CD4-positive, CD25-positive, alpha-beta regulatory T cell (primary cell): ENCODE results near the gene EMILIN2. TPM values are rescaled to one million over a fixed set of nuclear protein-coding genes. Genes with fewer than 3 reads are reported as not detected.
A peak's percentile ranks its signal among the peaks of the same experiment; 100 is the strongest.

ENCODE experiments used
- ATAC-seq, 2 donors: fragments of 150-1000 bp; cut with Tn5 transposase; one replicate each; pipeline ENCODE4 v1.10.0; 2021; ENCODE audit warnings: low read depth in 2 of 2, moderate number of reproducible peaks in 2 of 2, moderate library complexity in 1 of 2
- DNase-seq, 3 donors: peaks; one replicate each; pipeline versions ENCODE4 v3.0.0 to v3.0.0-alpha.2; 2012 to 2022; ENCODE audit warnings: mixed read lengths in 1 of 3
- H3K27ac ChIP-seq: one replicate; pipeline ENCODE4 v1.7.0; 2013; ENCODE audit warnings: mild to moderate bottlenecking, low read length; ENCODE audit not compliant: insufficient read depth, poor library complexity, severe bottlenecking
- H3K27me3 ChIP-seq: one replicate; pipeline ENCODE4 v1.7.0; 2013; ENCODE audit warnings: low read length; ENCODE audit not compliant: control insufficient read depth, insufficient read depth
- H3K36me3 ChIP-seq: one replicate; pipeline ENCODE4 v1.7.0; 2013; ENCODE audit warnings: mild to moderate bottlenecking, low read length, moderate library complexity; ENCODE audit not compliant: control insufficient read depth, insufficient read depth
- H3K4me1 ChIP-seq: 2 replicates; pipeline ENCODE4 v1.7.0; 2013; ENCODE audit warnings: mild to moderate bottlenecking, low read length; ENCODE audit not compliant: insufficient read depth, control insufficient read depth, poor library complexity, severe bottlenecking
- H3K4me3 ChIP-seq: one replicate; pipeline ENCODE4 v1.7.0; 2013; ENCODE audit warnings: low read depth, mild to moderate bottlenecking, low read length, moderate library complexity
- H3K9me3 ChIP-seq, 2 experiments: 1 replicate in 1 of 2; 2 replicates in 1 of 2; pipeline ENCODE4 v1.7.0; 2013; ENCODE audit warnings: low read length in 2 of 2, mild to moderate bottlenecking in 1 of 2, moderate library complexity in 1 of 2; ENCODE audit not compliant: control insufficient read depth in 2 of 2
- H3K27ac Mint-ChIP-seq, 3 donors: one replicate each; pipeline ENCODE4 v1.8.0; 2020 to 2022; ENCODE audit warnings: mild to moderate bottlenecking in 3 of 3, mixed read lengths in 3 of 3, moderate library complexity in 2 of 3
- H3K27me3 Mint-ChIP-seq: one replicate; pipeline ENCODE4 v1.8.0; 2022; ENCODE audit warnings: mild to moderate bottlenecking, mixed read lengths
- H3K36me3 Mint-ChIP-seq: one replicate; pipeline ENCODE4 v1.8.0; 2020; ENCODE audit warnings: mixed read lengths
- H3K4me1 Mint-ChIP-seq, 4 donors: one replicate each; pipeline ENCODE4 v1.8.0; 2020 to 2022; ENCODE audit warnings: mixed read lengths in 4 of 4, mild to moderate bottlenecking in 1 of 4
- H3K4me3 Mint-ChIP-seq, 4 donors: one replicate each; pipeline ENCODE4 v1.8.0; 2020 to 2022; ENCODE audit warnings: mild to moderate bottlenecking in 4 of 4, mixed read lengths in 4 of 4, moderate library complexity in 3 of 4
- H3K9me3 Mint-ChIP-seq, 7 donors: one replicate each; pipeline ENCODE4 v1.8.0; 2020 to 2022; ENCODE audit warnings: mixed read lengths in 7 of 7, mild to moderate bottlenecking in 3 of 7, moderate library complexity in 2 of 7
- polyA plus RNA-seq, 4 donors: library from polyadenylated mRNA; unstranded; fragments of 300-500 nt; fragmentation: Illumina TruSeq; gene quantifications; one replicate each; pipeline ENCODE4 v1.2.3, GENCODE V29; 2021
- total RNA-seq: library from RNA; stranded (reverse); gene quantifications from one replicate; pipeline ENCODE4 v1.2.3, GENCODE V29; 2022

Gene EMILIN2
- total and polyA plus RNA-seq, 5 donors from 2014 or later: 1.7 to 4.6 (median 2.1) TPM

- no peak for ATAC-seq
- Histone ChIP-seq H3K4me1 (no peaks in the 10 kb centered on the region), H3K27me3 (peaks cover 3% of the 10 kb centered on the region), H3K36me3 (no peaks in the 10 kb centered on the region), H3K9me3 (peaks cover 5 to 13% of the 10 kb centered on the region in 2 experiments), H3K4me3 (no peak overlapping the region), H3K27ac (no peak overlapping the region)
- Mint-ChIP-seq H3K27me3 (peaks cover 40% of the 10 kb centered on the region), H3K4me1 (no peaks in the 10 kb centered on the region), H3K4me3 (no peak overlapping the region), H3K9me3 (peaks cover 6 to 50% (median 15%) of the 10 kb centered on the region in 7 donors), H3K27ac (no peak overlapping the region), H3K36me3 (no peaks in the 10 kb centered on the region)
- DNase-seq: no peak
These were observed 31.9 kb upstream of the EMILIN2 start for GRCh38 chr18:2814928-2815327.

DNA sequence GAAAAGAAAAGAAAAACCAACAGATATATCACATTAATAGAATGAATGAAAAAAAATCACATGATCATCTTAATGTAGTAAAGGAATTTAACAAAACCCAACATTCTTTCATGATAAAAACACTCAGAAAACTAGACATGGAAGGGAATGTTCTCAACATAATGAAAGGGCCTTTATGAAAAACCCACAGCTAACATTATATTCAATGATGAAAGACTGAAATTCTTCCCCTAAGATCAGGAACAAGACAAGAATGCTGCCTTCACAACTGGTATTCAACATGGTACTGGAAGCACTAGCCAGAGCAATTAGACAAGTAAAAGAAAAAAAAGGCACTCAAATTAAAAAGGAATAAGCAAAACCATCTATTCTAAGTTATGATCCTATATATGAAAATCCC is 28.5 kb upstream of the EMILIN2 start:
- H3K9me3 Mint-ChIP-seq: peaks cover 2 to 24% (median 5%) of the 10 kb centered on the region in 7 donors
- no peaks in the 10 kb centered on the region for H3K36me3 Mint-ChIP-seq
- H3K27me3 ChIP-seq: peaks cover 3% of the 10 kb centered on the region
- H3K27ac Mint-ChIP-seq: peak overlapping the region in 1 of 3 donors; percentile 5
- DNase-seq (no peak), ATAC-seq (no peak)
- H3K4me3 Mint-ChIP-seq: no peak overlapping the region
- H3K36me3 ChIP-seq: no peaks in the 10 kb centered on the region
- H3K4me1 Mint-ChIP-seq: no peaks in the 10 kb centered on the region
- no peaks in the 10 kb centered on the region for H3K4me1 ChIP-seq
- H3K4me3 ChIP-seq: no peak overlapping the region
- no peak overlapping the region for H3K27ac ChIP-seq
- peaks cover 38% of the 10 kb centered on the region for H3K27me3 Mint-ChIP-seq
- peaks cover 5% of the 10 kb centered on the region in 2 experiments for H3K9me3 ChIP-seq

DNA sequence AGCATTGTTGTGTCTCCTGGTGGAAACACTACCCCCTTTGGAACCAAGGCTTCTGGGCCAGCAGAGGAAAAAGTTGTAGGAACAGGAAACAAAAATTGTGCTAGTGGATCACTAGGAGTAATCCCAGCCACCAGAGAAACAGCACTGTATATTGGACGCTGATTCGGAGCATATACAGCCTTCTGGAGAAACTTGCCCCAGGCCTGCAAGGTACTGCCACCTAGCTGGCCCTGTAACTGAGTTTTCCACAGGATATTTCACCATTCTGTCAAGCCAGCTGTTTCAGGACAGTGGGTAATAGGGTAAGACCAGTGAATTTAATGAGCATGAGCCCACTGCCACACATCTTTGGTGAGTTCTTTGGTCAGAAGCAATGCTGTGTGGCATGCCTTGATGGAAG is 25.1 kb upstream of the EMILIN2 start:
- H3K27me3 Mint-ChIP-seq: peaks cover 28% of the 10 kb centered on the region

DNA sequence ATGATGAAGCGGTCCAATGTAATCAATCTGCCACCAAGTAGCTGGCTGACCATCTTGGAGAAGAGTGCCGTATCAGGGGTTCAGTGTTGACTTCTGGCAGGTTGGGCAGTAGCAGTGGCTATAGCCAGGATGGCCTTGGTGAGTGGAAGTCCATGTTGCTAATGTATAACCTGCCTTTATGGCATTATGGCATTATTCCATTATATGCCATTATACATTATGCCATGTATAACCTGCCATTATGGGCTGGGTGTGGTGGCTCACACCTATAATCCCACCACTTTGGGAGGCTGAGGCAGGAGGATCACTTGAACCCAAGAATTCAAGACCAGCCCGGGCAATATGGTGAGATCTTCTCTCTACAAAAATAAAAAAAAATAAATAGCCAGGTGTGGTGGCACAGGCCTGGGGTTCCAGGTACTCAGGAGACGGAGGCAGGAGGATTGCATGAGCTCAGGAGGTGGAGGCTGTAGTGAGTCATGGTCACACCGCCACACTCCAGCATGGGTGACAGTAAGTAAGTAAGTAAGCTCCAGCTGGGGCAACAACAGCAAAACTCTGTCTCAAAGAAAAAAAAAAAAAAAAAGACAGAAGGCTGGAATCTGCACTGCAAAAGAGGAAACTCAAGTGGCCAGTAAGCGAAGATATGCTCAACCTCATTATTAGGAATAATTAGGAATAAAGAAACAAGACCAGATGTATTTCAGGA is 24.4 kb upstream of the EMILIN2 start:
- Mint-ChIP-seq H3K27ac (no peak overlapping the region), H3K36me3 (no peaks in the 10 kb centered on the region), H3K4me1 (no peaks in the 10 kb centered on the region), H3K27me3 (peaks cover 28% of the 10 kb centered on the region), H3K9me3 (peaks cover 0 to 12% (median 2%) of the 10 kb centered on the region in 7 donors), H3K4me3 (no peak overlapping the region)
- no peak overlapping the region for H3K4me3 ChIP-seq
- ATAC-seq (no peak), DNase-seq (no peak)
- H3K36me3 ChIP-seq: no peaks in the 10 kb centered on the region
- H3K9me3 ChIP-seq: peaks cover 0 to 1% of the 10 kb centered on the region in 2 experiments
- no peaks in the 10 kb centered on the region for H3K4me1 ChIP-seq
- H3K27me3 ChIP-seq: no peaks in the 10 kb centered on the region
- H3K27ac ChIP-seq: no peak overlapping the region

More for the DNA sequence above, 25.1 kb upstream of the EMILIN2 start:
- peaks cover 3% of the 10 kb centered on the region for H3K27me3 ChIP-seq
- H3K9me3 ChIP-seq: peaks cover 0 to 1% of the 10 kb centered on the region in 2 experiments
- H3K27ac ChIP-seq: no peak overlapping the region
- Mint-ChIP-seq H3K27ac (no peak overlapping the region), H3K4me3 (no peak overlapping the region), H3K36me3 (no peaks in the 10 kb centered on the region), H3K9me3 (peaks cover 0 to 11% (median 2%) of the 10 kb centered on the region in 7 donors), H3K4me1 (no peaks in the 10 kb centered on the region)
- no peaks in the 10 kb centered on the region for H3K36me3 ChIP-seq
- H3K4me1 ChIP-seq: no peaks in the 10 kb centered on the region
- no peak for ATAC-seq
- no peak overlapping the region for H3K4me3 ChIP-seq
- no peak for DNase-seq

DNA sequence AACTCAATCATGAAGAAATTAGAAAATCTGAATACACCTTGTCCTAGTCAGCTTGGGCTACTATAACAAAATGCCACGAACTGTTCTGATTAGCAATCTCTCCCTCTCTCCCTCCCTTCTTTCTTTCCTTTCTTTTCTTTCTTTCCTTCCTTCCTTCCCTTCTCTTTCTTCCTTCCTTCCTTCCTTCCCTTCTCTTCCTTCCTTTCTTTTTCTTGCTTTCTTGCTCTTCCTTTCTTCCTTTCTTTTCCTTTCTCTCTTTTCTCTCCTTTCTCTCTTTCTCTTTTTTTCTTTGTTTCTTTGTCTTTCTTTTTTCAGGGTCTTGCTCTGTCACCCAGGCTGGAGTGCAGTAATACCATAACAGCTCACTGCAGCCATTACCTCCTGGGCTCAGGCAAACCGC is 23.6 kb upstream of the EMILIN2 start:
- Histone ChIP-seq H3K27me3 (no peaks in the 10 kb centered on the region), H3K9me3 (peaks cover 0 to 1% of the 10 kb centered on the region in 2 experiments), H3K36me3 (no peaks in the 10 kb centered on the region), H3K27ac (no peak overlapping the region), H3K4me1 (no peaks in the 10 kb centered on the region), H3K4me3 (no peak overlapping the region)
- no peaks in the 10 kb centered on the region for H3K4me1 Mint-ChIP-seq
- H3K9me3 Mint-ChIP-seq: peaks cover 0 to 12% (median 2%) of the 10 kb centered on the region in 7 donors
- H3K27ac Mint-ChIP-seq: no peak overlapping the region
- ATAC-seq (no peak), DNase-seq (no peak)
- no peaks in the 10 kb centered on the region for H3K36me3 Mint-ChIP-seq
- H3K27me3 Mint-ChIP-seq: peaks cover 23% of the 10 kb centered on the region
- no peak overlapping the region for H3K4me3 Mint-ChIP-seq

DNA sequence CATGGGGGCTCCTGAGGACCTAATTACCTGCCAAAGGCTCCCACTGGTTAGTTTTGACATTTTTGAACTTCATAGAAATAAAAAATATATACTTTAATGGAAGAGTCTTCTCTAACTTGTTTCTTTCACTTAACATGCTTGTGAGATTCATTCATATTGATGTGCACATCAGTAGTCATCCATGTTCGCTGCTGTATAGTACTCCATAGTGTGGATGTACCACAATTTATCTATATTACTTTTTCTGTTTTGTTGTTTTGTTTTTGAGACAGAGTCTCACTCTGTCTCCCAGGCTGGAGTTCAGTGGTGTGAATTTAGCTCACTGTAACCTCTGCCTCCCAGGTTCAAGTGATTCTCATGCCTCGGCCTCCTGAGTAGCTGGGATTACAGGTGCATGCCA is 22.8 kb upstream of the EMILIN2 start:
- Histone ChIP-seq H3K27me3 (no peaks in the 10 kb centered on the region), H3K27ac (no peak overlapping the region), H3K36me3 (no peaks in the 10 kb centered on the region), H3K4me1 (no peaks in the 10 kb centered on the region), H3K9me3 (peaks cover 0 to 1% of the 10 kb centered on the region in 2 experiments), H3K4me3 (no peak overlapping the region)
- DNase-seq (no peak), ATAC-seq (no peak)
- Mint-ChIP-seq H3K27ac (no peak overlapping the region), H3K4me1 (no peaks in the 10 kb centered on the region), H3K27me3 (peaks cover 17% of the 10 kb centered on the region), H3K4me3 (no peak overlapping the region), H3K36me3 (no peaks in the 10 kb centered on the region), H3K9me3 (peaks cover 0 to 6% (median 0%) of the 10 kb centered on the region in 7 donors)

GRCh38 chr18:2824865-2825264 is 21.9 kb upstream of the EMILIN2 start:
- no peaks in the 10 kb centered on the region for H3K27me3 ChIP-seq
- Mint-ChIP-seq H3K36me3 (no peaks in the 10 kb centered on the region), H3K27me3 (peaks cover 13% of the 10 kb centered on the region), H3K4me3 (no peak overlapping the region), H3K9me3 (peaks cover 0 to 5% (median 0%) of the 10 kb centered on the region in 7 donors), H3K27ac (peak overlapping the region in 1 of 3 donors; percentile 14), H3K4me1 (no peaks in the 10 kb centered on the region)
- H3K36me3 ChIP-seq: no peaks in the 10 kb centered on the region
- H3K9me3 ChIP-seq: peaks cover 0 to 1% of the 10 kb centered on the region in 2 experiments
- H3K4me3 ChIP-seq: no peak overlapping the region
- DNase-seq (no peak), ATAC-seq (no peak)
- H3K27ac ChIP-seq: no peak overlapping the region
- no peaks in the 10 kb centered on the region for H3K4me1 ChIP-seq

GRCh38 chr18:2825613-2826175 is 21.1 kb upstream of the EMILIN2 start:
- Histone ChIP-seq H3K9me3 (peaks cover 0 to 1% of the 10 kb centered on the region in 2 experiments), H3K27ac (no peak overlapping the region), H3K36me3 (no peaks in the 10 kb centered on the region), H3K27me3 (no peaks in the 10 kb centered on the region), H3K4me3 (no peak overlapping the region), H3K4me1 (no peaks in the 10 kb centered on the region)
- no peak for DNase-seq
- Mint-ChIP-seq H3K9me3 (peaks cover 0 to 5% (median 0%) of the 10 kb centered on the region in 7 donors), H3K27ac (no peak overlapping the region), H3K27me3 (peaks cover 13% of the 10 kb centered on the region), H3K4me1 (no peaks in the 10 kb centered on the region), H3K36me3 (no peaks in the 10 kb centered on the region), H3K4me3 (no peak overlapping the region)
- no peak for ATAC-seq
